Activated naive CD4-positive, alpha-beta T cell treated with anti-CD3 and anti-CD28 coated beads, Interleukin-2, amount 50 U/mL, for 24 hours (primary cell): Measurements from ENCODE around the gene OLFM1.
A peak's percentile ranks its signal among the peaks of the same experiment; 100 is the strongest.

Experiments used
- H3K27ac Mint-ChIP-seq: one replicate; pipeline ENCODE4 v1.8.0; 2021; ENCODE audit warnings: mild to moderate bottlenecking, mixed read lengths
- H3K27me3 Mint-ChIP-seq: one replicate; pipeline ENCODE4 v1.8.0; 2021; ENCODE audit warnings: mixed read lengths
- H3K36me3 Mint-ChIP-seq: one replicate; pipeline ENCODE4 v1.8.0; 2021; ENCODE audit warnings: mixed read lengths
- H3K4me1 Mint-ChIP-seq: one replicate; pipeline ENCODE4 v1.8.0; 2021; ENCODE audit warnings: mixed read lengths
- H3K4me3 Mint-ChIP-seq: one replicate; pipeline ENCODE4 v1.8.0; 2021; ENCODE audit warnings: mild to moderate bottlenecking, mixed read lengths
- H3K9me3 Mint-ChIP-seq: one replicate; pipeline ENCODE4 v1.8.0; 2021; ENCODE audit warnings: mixed read lengths

Gene OLFM1

DNA sequence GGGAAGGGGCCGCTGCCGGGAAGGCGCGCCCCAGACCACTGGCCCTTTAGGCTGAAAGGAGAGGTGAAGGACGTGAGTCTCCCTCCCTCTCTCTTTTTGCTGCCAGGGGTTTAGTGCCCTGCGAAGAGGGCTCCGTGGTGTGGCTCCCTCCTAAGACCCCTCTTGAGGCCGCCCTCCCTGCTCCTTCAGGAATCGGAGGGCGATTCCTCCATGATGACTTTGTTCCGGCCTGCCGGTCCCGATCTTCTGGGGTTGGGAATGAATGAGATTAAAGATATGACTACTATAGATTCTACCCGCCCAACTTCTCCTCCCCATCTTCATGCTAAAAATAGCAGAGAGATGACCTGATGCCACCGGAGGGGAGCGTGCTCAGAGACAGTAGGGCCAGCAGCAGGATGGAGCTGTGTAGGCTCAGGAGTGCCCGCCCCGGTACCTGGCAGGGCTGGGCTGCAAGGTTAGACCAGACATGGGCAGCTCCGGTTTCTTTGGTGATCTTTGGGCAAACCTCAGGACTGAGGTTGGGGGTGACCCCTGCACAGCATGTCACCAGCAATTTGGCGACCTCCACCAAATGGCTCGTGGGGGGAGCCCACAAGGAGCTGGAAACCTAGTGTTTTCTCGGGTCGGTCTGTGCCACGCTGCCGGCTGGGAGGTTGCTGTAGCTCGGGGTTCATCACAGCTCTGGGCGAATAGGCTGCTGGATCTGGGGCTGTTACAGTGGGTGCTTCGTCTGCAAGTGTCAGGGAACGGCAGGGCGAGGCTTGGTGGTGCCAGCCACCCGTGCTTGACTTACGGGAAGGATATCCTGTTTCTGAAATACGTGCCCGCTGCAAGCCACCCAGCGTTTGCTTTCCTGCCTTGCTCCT, 1.7 kb downstream of the OLFM1 start:
- Mint-ChIP-seq H3K4me1 (peaks cover 5% of the 10 kb centered on the region), H3K27me3 (peaks cover 32% of the 10 kb centered on the region), H3K27ac (no peak overlapping the region), H3K9me3 (no peaks in the 10 kb centered on the region), H3K36me3 (no peaks in the 10 kb centered on the region), H3K4me3 (no peak overlapping the region)

DNA sequence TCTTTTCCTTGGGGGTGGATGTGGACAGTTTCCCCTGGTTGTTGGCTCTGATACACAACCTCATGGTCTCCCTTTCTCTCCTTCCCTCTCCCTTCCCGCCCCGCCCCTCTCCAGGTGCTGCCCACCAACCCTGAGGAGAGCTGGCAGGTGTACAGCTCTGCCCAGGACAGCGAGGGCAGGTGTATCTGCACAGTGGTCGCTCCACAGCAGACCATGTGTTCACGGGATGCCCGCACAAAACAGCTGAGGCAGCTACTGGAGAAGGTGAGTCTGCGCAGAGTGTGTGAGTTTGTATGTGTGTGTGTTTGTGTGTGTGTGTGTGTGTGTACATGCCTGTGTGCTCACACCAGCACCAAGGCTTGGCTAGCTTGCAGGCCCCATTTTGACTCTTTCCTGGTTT, 2.6 kb downstream of the OLFM1 start:
- no peak overlapping the region for H3K27ac Mint-ChIP-seq
- no peak overlapping the region for H3K4me3 Mint-ChIP-seq
- H3K9me3 Mint-ChIP-seq: no peaks in the 10 kb centered on the region
- no peaks in the 10 kb centered on the region for H3K36me3 Mint-ChIP-seq
- peaks cover 5% of the 10 kb centered on the region for H3K4me1 Mint-ChIP-seq
- peaks cover 32% of the 10 kb centered on the region for H3K27me3 Mint-ChIP-seq

DNA sequence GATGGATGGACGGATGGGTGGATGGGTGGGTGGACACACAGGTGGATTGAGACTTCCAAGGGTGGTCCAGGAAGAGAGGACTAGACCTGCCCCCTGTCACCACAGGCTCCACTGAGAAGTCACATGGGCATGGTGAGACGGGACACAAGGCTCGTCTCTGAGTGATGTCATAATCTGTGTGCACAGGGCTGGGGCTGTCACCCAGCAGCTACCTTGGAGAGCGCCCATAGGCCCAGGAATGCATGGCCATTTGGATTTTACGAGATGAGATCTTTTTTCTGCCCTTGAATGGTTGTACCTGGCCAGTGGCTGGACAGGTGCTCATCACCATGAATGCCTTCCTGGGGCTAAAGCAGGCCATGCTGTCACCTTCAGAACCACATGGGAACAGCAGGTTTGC, 3.1 kb downstream of the OLFM1 start:
- Mint-ChIP-seq H3K36me3 (no peaks in the 10 kb centered on the region), H3K27me3 (peaks cover 31% of the 10 kb centered on the region)

DNA sequence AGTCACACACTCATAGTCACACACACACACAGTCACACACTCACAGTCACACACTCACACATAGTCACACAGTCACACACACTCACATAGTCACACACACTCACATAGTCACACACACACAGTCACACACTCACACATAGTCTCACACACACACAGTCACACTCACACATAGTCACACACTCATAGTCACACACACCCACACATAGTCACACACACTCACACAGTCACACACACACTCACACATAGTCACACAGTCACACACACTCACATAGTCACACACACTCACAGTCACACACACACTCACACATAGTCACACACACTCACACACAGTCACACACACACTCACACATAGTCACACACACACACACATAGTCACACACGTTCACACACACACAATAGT, 4.1 kb downstream of the OLFM1 start:
- H3K27me3 Mint-ChIP-seq: peaks cover 26% of the 10 kb centered on the region
- no peak overlapping the region for H3K4me3 Mint-ChIP-seq
- no peaks in the 10 kb centered on the region for H3K9me3 Mint-ChIP-seq
- no peaks in the 10 kb centered on the region for H3K36me3 Mint-ChIP-seq
- no peak overlapping the region for H3K27ac Mint-ChIP-seq
- H3K4me1 Mint-ChIP-seq: no peaks in the 10 kb centered on the region

More for the DNA sequence above, 3.1 kb downstream of the OLFM1 start:
- H3K4me3 Mint-ChIP-seq: no peak overlapping the region
- no peaks in the 10 kb centered on the region for H3K9me3 Mint-ChIP-seq
- H3K27ac Mint-ChIP-seq: no peak overlapping the region
- peaks cover 5% of the 10 kb centered on the region for H3K4me1 Mint-ChIP-seq

GRCh38 chr9:135093111-135093510, 5.6 kb downstream of the OLFM1 start:
- H3K36me3 Mint-ChIP-seq: no peaks in the 10 kb centered on the region
- H3K4me3 Mint-ChIP-seq: no peak overlapping the region
- H3K9me3 Mint-ChIP-seq: no peaks in the 10 kb centered on the region
- H3K27ac Mint-ChIP-seq: no peak overlapping the region
- H3K27me3 Mint-ChIP-seq: peaks cover 34% of the 10 kb centered on the region
- H3K4me1 Mint-ChIP-seq: no peaks in the 10 kb centered on the region

DNA sequence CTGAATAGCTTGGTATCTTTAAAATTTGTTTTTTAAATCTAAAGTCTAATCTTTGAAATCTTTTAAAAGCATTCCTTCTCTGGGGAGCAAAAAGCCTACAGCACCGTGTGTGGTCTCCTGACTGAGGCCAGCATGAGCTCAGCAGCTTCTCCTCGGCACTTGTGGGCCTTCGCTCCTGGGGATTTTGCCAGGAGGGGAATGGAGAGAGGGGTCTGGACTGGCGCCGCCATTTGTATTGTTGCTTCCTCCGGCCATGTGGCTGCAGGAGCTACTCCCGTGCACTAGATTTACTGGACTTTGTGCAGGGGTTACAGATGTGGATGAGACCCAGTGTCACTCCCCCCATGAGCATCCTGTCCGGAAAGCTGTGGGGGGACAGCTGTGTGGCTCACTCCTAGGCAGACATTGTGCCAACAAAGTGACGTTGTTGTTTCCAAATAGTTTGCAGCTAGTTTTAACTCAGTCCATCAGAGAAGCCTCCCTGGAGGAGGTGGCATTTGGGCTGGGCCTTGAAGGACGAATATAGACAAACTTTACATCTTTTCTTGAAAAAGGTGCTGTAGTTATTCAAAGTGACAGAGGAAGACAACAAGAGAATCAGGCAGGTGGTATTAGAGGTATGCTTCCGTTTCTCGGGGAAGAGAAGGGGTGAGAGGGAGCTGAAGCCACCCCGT, 6.6 kb downstream of the OLFM1 start:
- Mint-ChIP-seq H3K4me3 (no peak overlapping the region), H3K9me3 (no peaks in the 10 kb centered on the region), H3K27ac (no peak overlapping the region), H3K36me3 (no peaks in the 10 kb centered on the region), H3K27me3 (peaks cover 33% of the 10 kb centered on the region), H3K4me1 (no peaks in the 10 kb centered on the region)

- H3K27me3 Mint-ChIP-seq: peaks cover 30% of the 10 kb centered on the region
These were observed 8.3 kb downstream of the OLFM1 start for GRCh38 chr9:135095470-135096407.

DNA sequence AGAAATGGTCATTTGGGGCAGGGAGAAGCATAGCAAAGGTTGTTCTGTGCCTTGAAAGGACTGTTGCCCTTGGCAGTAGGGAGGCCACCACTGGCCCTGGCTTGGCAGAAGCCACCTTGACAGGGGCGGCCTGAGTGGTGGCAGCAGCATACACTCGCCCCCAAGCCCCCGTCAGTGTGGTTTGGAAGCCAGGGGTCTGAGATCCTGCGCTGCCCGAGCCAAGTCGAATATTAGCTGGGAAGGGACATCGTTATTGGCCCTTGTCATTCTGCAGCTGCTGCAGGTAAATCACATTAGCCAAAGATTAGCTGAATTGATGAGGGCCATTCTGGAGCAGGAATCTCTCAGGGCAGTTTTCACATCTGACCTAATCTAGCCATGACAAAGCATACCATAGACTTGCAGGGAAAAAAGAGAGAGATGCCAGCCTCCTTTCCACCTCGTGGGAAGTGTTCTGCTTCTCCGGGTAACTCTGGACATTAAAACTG, 9.0 kb downstream of the OLFM1 start:
- Mint-ChIP-seq H3K36me3 (no peaks in the 10 kb centered on the region), H3K9me3 (no peaks in the 10 kb centered on the region), H3K27me3 (peaks cover 31% of the 10 kb centered on the region), H3K27ac (peak overlapping the region; percentile 56), H3K4me1 (no peaks in the 10 kb centered on the region), H3K4me3 (no peak overlapping the region)

More at GRCh38 chr9:135095470-135096407, 8.3 kb downstream of the OLFM1 start:
- Mint-ChIP-seq H3K27ac (peak overlapping the region; percentile 56), H3K36me3 (no peaks in the 10 kb centered on the region), H3K4me3 (no peak overlapping the region), H3K9me3 (no peaks in the 10 kb centered on the region), H3K4me1 (no peaks in the 10 kb centered on the region)

GRCh38 chr9:135098400-135099105, 11.1 kb downstream of the OLFM1 start:
- H3K4me3 Mint-ChIP-seq: no peak overlapping the region
- no peak overlapping the region for H3K27ac Mint-ChIP-seq
- H3K27me3 Mint-ChIP-seq: peaks cover 29% of the 10 kb centered on the region
- no peaks in the 10 kb centered on the region for H3K9me3 Mint-ChIP-seq
- H3K36me3 Mint-ChIP-seq: no peaks in the 10 kb centered on the region
- H3K4me1 Mint-ChIP-seq: no peaks in the 10 kb centered on the region

DNA sequence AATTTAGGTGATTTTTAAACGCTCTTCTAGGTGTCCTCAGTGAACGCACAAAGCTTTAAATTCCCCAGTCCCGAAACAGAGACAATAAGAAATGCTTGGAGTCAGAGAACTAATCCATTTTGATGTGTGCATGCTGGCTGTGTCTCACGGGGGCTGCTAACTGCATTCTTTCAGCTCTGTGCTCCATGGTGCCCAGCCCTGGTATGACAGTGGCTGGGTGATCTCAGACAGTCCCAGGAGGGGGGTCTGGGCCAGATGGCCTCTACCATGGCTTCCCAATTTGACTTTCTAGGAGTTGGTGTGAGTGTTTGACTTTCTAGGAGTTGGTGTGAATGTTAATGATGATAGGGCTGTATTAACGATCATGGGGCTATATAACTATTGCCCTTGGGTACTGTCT, 12.1 kb downstream of the OLFM1 start:
- H3K4me3 Mint-ChIP-seq: no peak overlapping the region
- no peaks in the 10 kb centered on the region for H3K9me3 Mint-ChIP-seq
- no peaks in the 10 kb centered on the region for H3K4me1 Mint-ChIP-seq
- no peak overlapping the region for H3K27ac Mint-ChIP-seq
- peaks cover 28% of the 10 kb centered on the region for H3K27me3 Mint-ChIP-seq
- H3K36me3 Mint-ChIP-seq: no peaks in the 10 kb centered on the region

GRCh38 chr9:135100241-135100681, 12.8 kb downstream of the OLFM1 start:
- Mint-ChIP-seq H3K27ac (no peak overlapping the region), H3K9me3 (no peaks in the 10 kb centered on the region), H3K4me1 (no peaks in the 10 kb centered on the region), H3K36me3 (no peaks in the 10 kb centered on the region), H3K4me3 (no peak overlapping the region), H3K27me3 (peaks cover 28% of the 10 kb centered on the region)

DNA sequence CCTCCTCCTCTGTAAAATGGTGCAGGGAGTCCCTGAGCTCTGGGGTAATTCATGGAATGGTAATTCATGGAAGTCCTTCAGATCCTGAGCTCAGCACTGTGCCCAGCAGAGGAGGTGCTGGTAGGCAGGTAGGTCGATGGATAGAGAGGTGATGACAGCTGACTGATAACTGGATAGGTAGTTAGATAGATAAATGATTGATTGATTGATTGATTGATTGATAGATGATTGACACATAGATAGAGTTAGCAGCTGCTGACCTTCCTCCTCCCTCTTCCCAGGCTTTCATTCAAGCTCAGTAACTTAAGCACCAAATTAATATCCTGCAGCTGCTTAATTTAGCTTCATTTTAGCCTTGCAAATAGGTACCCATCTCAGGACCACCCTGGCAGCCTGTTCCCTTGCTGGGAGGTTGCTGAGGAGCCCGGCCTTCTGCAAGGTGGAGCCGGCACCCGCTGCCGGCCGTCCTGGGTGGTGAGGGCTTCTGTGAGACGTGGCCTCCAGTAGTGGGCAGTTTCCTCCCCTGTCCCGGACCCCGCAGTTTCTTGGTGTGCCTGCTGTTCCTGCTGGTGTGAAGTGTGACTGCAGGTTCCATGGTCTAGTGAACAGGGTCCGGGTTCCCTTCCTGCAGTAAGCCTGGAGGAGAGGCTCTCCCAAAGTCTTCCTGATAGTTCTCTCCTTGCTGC, 13.4 kb downstream of the OLFM1 start:
- no peak overlapping the region for H3K27ac Mint-ChIP-seq
- no peak overlapping the region for H3K4me3 Mint-ChIP-seq
- H3K9me3 Mint-ChIP-seq: no peaks in the 10 kb centered on the region
- no peaks in the 10 kb centered on the region for H3K36me3 Mint-ChIP-seq
- H3K27me3 Mint-ChIP-seq: peaks cover 25% of the 10 kb centered on the region
- no peaks in the 10 kb centered on the region for H3K4me1 Mint-ChIP-seq

- H3K4me3 Mint-ChIP-seq: no peak overlapping the region
- H3K27ac Mint-ChIP-seq: no peak overlapping the region
- H3K36me3 Mint-ChIP-seq: no peaks in the 10 kb centered on the region
- H3K27me3 Mint-ChIP-seq: peaks cover 25% of the 10 kb centered on the region
- H3K4me1 Mint-ChIP-seq: no peaks in the 10 kb centered on the region
- no peaks in the 10 kb centered on the region for H3K9me3 Mint-ChIP-seq
These were observed 14.0 kb downstream of the OLFM1 start for GRCh38 chr9:135101486-135101885.

DNA sequence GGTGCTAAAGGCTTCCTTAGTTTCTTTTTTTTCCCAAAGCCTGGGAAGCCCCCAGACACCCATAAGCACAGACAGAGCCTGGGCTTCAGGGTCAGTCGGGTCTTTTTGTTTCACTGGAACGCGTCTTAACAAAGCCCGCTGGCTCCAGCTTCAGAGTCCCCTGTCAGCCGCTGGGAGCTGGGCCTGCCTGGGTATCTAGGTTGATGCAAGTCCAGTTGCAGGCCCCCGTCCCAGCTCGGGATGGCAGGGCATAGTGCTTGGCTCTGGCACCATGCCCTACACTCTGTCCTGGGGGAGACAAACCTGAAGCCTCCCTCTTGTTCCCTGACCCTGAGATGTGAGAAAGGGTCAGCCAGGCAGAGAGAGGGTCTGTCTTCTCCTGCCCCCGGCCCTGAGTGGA, 14.5 kb downstream of the OLFM1 start:
- peaks cover 25% of the 10 kb centered on the region for H3K27me3 Mint-ChIP-seq
- no peaks in the 10 kb centered on the region for H3K4me1 Mint-ChIP-seq
- H3K4me3 Mint-ChIP-seq: no peak overlapping the region
- no peak overlapping the region for H3K27ac Mint-ChIP-seq
- no peaks in the 10 kb centered on the region for H3K36me3 Mint-ChIP-seq
- H3K9me3 Mint-ChIP-seq: no peaks in the 10 kb centered on the region
